ENCODE data around the gene TUBG2. TPM values are rescaled to one million over a fixed set of nuclear protein-coding genes. Genes with fewer than 3 reads are reported as not detected.
A peak's percentile ranks its signal among the peaks of the same experiment; 100 is the strongest.
"Not testable (repeated sequence)": the region's sequence is repeated elsewhere in the genome, so short reads cannot be mapped to it uniquely, and the experiment has no call there.

Gene TUBG2
- total RNA-seq, 3 donors from 2014 or later = 19.2 to 27.9 (median 26.1) TPM

DNA sequence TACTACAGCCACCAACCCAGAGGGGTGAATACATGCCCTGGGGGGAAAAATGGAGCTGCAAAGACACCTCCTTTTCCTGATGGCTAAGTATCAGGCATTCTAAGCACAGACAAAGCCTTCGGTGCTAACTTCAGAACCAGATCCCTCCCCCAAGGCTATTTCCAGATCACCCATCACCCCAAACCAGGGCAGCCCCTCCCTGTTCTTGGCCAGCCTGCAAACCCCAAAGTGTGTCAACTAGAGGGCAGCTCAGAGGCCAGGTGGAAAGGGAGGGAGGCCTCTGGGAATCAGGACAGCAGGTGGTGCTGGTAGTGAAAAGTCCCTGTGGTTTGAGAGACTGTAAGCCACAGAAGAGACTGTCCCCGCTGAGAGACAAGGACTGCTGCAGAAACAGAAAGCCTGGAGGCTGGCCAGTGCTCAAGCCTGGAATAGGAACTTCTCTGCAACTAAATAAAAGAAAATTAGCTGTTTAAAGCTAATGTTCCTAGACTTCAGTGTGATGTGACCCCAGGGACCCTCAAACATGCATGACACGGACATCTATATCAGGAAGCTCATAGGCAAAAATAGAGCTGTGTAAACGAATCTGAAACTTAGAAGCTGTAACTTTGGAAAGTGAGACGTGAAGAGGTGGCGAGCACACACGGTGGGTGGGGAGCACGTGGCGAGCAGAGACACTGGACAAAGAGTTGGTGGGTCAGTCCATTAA is 40.5 kb upstream of the TUBG2 start:
- H3K27ac ChIP-seq = peak overlapping the region; percentile 5 to 52
- peak in 1 of 2 donors; percentile 60 for DNase-seq (ENCODE audit: low spot score in 2 of 2)
- intact Hi-C loops (cut with DNase I; ENCODE audit: low total_unique reads) = loop anchor here (2.0 kb wide), 1 partner anchor 58 kb away; the partner anchor contains the start of gene PLEKHH3

DNA sequence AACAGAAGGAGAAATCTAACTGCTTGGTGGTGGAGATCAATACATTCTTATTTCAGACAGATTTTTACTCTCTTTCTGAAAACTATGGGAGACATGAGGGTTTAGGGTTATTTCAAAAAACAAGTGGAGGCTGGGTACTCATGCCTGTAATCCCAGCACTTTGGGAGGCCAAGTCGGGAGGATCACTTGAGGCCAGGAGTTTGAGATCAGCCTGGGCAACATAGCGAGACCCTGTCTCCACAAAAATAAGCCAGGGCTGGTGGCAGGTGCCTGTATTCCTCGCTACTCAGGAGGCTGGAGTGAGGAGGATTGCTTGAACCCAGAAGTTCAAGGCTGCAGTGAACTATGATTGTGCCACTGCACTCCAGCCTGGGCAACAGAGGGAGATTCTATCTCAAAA is 37.1 kb upstream of the TUBG2 start:
- H3K9me3 ChIP-seq; H3K4me1 ChIP-seq; intact Hi-C loops (cut with DNase I; ENCODE audit: low total_unique reads); H3K27me3 ChIP-seq; H3K36me3 ChIP-seq; H3K27ac ChIP-seq; H3K4me3 ChIP-seq; DNase-seq (ENCODE audit: low spot score in 2 of 2): not testable (repeated sequence)

More for the DNA sequence above, 40.5 kb upstream of the TUBG2 start:
- H3K9me3 ChIP-seq = no peaks in the 10 kb centered on the region
- no peaks in the 10 kb centered on the region for H3K36me3 ChIP-seq
- H3K27me3 ChIP-seq = no peaks in the 10 kb centered on the region
- no peak overlapping the region for H3K4me3 ChIP-seq
- TF ChIP-seq POLR2AphosphoS5 (IDR thresholded peaks at IDR 0.05) (peak in 1 of 3 donors; percentile 16), POLR2A (IDR thresholded peaks at IDR 0.05) (no peak), CTCF (IDR thresholded peaks at IDR 0.05) (peak in 2 of 3 donors; percentile 12 to 37)
- no peaks in the 10 kb centered on the region for H3K4me1 ChIP-seq

GRCh38 chr17:42623271-42623670 is 35.8 kb upstream of the TUBG2 start:
- Histone ChIP-seq H3K9me3 (no peaks in the 10 kb centered on the region), H3K4me1 (no peaks in the 10 kb centered on the region), H3K27ac (no peak overlapping the region), H3K4me3 (no peak overlapping the region), H3K27me3 (no peaks in the 10 kb centered on the region), H3K36me3 (no peaks in the 10 kb centered on the region)
- DNase-seq (ENCODE audit: low spot score in 2 of 2) = no peak
- TF ChIP-seq POLR2AphosphoS5 (IDR thresholded peaks at IDR 0.05) = no peak
- TF ChIP-seq POLR2A (IDR thresholded peaks at IDR 0.05) = no peak
- no peak for TF ChIP-seq CTCF (IDR thresholded peaks at IDR 0.05)
- intact Hi-C loops (cut with DNase I; ENCODE audit: low total_unique reads) = no loop called here

DNA sequence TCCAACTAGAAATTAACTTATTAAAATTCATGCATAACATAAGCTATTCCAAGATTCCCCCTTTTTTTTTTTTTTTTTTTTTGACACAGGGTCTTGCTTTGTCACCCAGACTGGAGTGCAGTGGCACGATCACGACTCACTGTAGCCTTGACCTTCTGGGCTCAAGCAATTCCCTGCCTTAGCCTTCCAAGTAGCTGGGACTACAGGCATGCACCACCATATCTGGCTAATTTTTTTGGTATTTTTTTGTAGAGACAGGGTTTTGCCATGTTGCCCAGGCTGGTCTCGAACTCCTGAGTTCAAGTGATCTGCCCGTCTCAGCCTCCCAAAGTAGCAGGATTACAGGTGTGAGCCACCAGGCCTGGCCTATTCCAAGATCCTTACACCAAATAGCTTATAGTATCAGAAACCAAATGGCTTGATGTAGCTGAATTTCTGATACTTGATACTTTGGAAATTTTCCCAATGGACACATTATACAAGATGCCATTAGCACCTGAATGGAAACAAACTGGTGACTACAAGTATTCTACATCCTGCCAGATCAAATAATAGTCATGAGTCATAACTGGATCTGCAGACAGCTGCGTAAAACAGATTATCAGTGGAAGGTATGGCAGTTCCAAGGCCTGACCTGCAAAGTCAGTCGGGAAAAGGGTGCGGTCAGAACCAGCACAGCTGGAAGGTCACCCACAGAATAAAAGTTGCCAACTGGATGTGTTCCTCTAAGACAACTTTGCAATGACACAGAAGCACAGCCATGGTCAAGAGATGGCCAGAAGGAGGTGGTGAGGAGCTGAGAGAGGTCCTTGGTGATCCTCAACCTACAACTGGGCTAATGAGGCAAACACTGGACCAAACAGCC is 35.1 kb upstream of the TUBG2 start:
- no peak for DNase-seq (ENCODE audit: low spot score in 2 of 2)
- Histone ChIP-seq H3K9me3 (no peaks in the 10 kb centered on the region), H3K4me1 (no peaks in the 10 kb centered on the region), H3K27ac (no peak overlapping the region), H3K4me3 (no peak overlapping the region), H3K36me3 (no peaks in the 10 kb centered on the region), H3K27me3 (no peaks in the 10 kb centered on the region)
- TF ChIP-seq POLR2AphosphoS5 (IDR thresholded peaks at IDR 0.05) = no peak
- TF ChIP-seq POLR2A (IDR thresholded peaks at IDR 0.05) = no peak
- TF ChIP-seq CTCF (IDR thresholded peaks at IDR 0.05) = no peak
- intact Hi-C loops (cut with DNase I; ENCODE audit: low total_unique reads) = no loop called here

- H3K27me3 ChIP-seq; H3K4me3 ChIP-seq; H3K27ac ChIP-seq; intact Hi-C loops (cut with DNase I; ENCODE audit: low total_unique reads); H3K36me3 ChIP-seq; H3K9me3 ChIP-seq; DNase-seq (ENCODE audit: low spot score in 2 of 2); H3K4me1 ChIP-seq: not testable (repeated sequence)
These were observed 31.9 kb upstream of the TUBG2 start for GRCh38 chr17:42627032-42627764.

All from breast epithelium (tissue), 4 donors.